ENCODE results near the gene IL11. TPM values are rescaled to one million over a fixed set of nuclear protein-coding genes. Genes with fewer than 3 reads are reported as not detected.

Gene IL11
- total RNA-seq, 1 experiment from 2014 or later = 3.9 TPM

- H3K23ac ChIP-seq (ENCODE audit: insufficient read length, low read depth, low read length) = no peak overlapping the region
- H3K23me2 ChIP-seq (ENCODE audit: insufficient read length, low read depth, low read length, poor library complexity, severe bottlenecking) = no peaks in the 10 kb centered on the region
- Mint-ChIP-seq H3K4me1 (peaks cover 21 to 36% of the 10 kb centered on the region in 2 experiments), H3K9me3 (no peaks in the 10 kb centered on the region; a peak in 1 of 5 replicates), H3K27ac (no peak overlapping the region; a peak in 1 of 7 replicates), H3K36me3 (ENCODE audit: insufficient read depth in 1 of 3, low read depth in 3 of 3) (no peaks in the 10 kb centered on the region), H3K4me3 (no peak overlapping the region), H3K27me3 (ENCODE audit: low read depth) (peaks cover 23% of the 10 kb centered on the region)
- no peak overlapping the region for H3K27ac ChIP-seq (ENCODE audit: insufficient read length, low read depth, low read length)
- H3K27me3 ChIP-seq (ENCODE audit: insufficient read depth, low read length) = no peaks in the 10 kb centered on the region; the same call in 1 of the 2 replicates
- no peak overlapping the region for H3K9ac ChIP-seq (ENCODE audit: extremely low read depth, insufficient read length, low read length)
- no peak overlapping the region for H2BK15ac ChIP-seq (ENCODE audit: low read depth, low read length)
- no peak overlapping the region for H3K4ac ChIP-seq (ENCODE audit: low read depth, low read length)
- WGBS (ENCODE audit: extremely low coverage, insufficient read length, low lambda C conversion rate) = no CpG with 5 or more reads among the region's 8 CpGs
- H4K5ac ChIP-seq (ENCODE audit: insufficient read length, low read depth, low read length) = no peak overlapping the region
- no peak overlapping the region for H3K18ac ChIP-seq (ENCODE audit: insufficient read length, low read depth, low read length)
- no peak overlapping the region for H2BK20ac ChIP-seq (ENCODE audit: low read depth, low read length, poor library complexity, severe bottlenecking)
- no peak overlapping the region for H4K8ac ChIP-seq (replicated peaks; ENCODE audit: insufficient read length, low read depth, low read length)
- no peaks in the 10 kb centered on the region for H3K79me2 ChIP-seq (ENCODE audit: insufficient read depth, low read length)
- H2BK5ac ChIP-seq (ENCODE audit: insufficient read length, low read length) = no peak overlapping the region
- H3K4me2 ChIP-seq (ENCODE audit: insufficient read depth, insufficient read length, low read length) = no peak overlapping the region
- H3K56ac ChIP-seq (ENCODE audit: insufficient read length, low read depth, low read length) = no peak overlapping the region
- H3K9me3 ChIP-seq (ENCODE audit: control insufficient read depth, low read depth, low read length) = no peaks in the 10 kb centered on the region
- peak; percentile 27 for DNase-seq
- H2BK12ac ChIP-seq (ENCODE audit: insufficient read length, low read depth, low read length) = no peak overlapping the region
- no peak overlapping the region for H2AK5ac ChIP-seq (ENCODE audit: insufficient read length, low read length)
- H2AFZ ChIP-seq (ENCODE audit: low read length) = no peak overlapping the region
- no peaks in the 10 kb centered on the region for H3K79me1 ChIP-seq (ENCODE audit: insufficient read depth, low read depth, low read length, poor library complexity, severe bottlenecking)
- no peaks in the 10 kb centered on the region for H4K20me1 ChIP-seq (ENCODE audit: control insufficient read depth, insufficient read depth, insufficient read length)
- H3T11ph ChIP-seq (ENCODE audit: low read length) = no peak overlapping the region
- TF ChIP-seq CTCF (conservative IDR thresholded peaks at IDR 0.05) = no peak
- H3K4me1 ChIP-seq (ENCODE audit: insufficient read depth, low read length) = no peaks in the 10 kb centered on the region
- H2BK120ac ChIP-seq (ENCODE audit: low read depth, low read length, poor library complexity, severe bottlenecking) = no peak overlapping the region
- H3K14ac ChIP-seq (ENCODE audit: insufficient read depth, low read length) = no peak overlapping the region
- H4K91ac ChIP-seq (ENCODE audit: insufficient read length, low read depth, low read length) = no peak overlapping the region
These were observed 49.3 kb downstream of the IL11 start for GRCh38 chr19:55320844-55321419.

All from H9 (cell line).